T-helper 2 cell treated with Interferon-gamma antibody and Interleukin-4, amounts not matched to agents 5 μg/mL and 100 μg/mL, for 36 hours (primary cell): Measurements from ENCODE around the gene WDR37.
"Not testable (repeated sequence)": the region's sequence is repeated elsewhere in the genome, so short reads cannot be mapped to it uniquely, and the experiment has no call there.

Experiments used
- DNase-seq: peaks from one replicate; pipeline ENCODE4 v3.0.0; 2021; ENCODE audit warnings: low spot score
- H3K27ac Mint-ChIP-seq: one replicate; pipeline ENCODE4 v1.8.0; 2021; ENCODE audit warnings: mild to moderate bottlenecking, mixed read lengths
- H3K27me3 Mint-ChIP-seq: one replicate; pipeline ENCODE4 v1.8.0; 2021; ENCODE audit warnings: low read depth, mixed read lengths
- H3K36me3 Mint-ChIP-seq: one replicate; pipeline ENCODE4 v1.8.0; 2021; ENCODE audit warnings: low read depth, mixed read lengths
- H3K4me1 Mint-ChIP-seq: one replicate; pipeline ENCODE4 v1.8.0; 2021; ENCODE audit warnings: low read depth, mixed read lengths
- H3K4me3 Mint-ChIP-seq: one replicate; pipeline ENCODE4 v1.8.0; 2022; ENCODE audit warnings: mild to moderate bottlenecking, moderate library complexity, mixed read lengths
- H3K9me3 Mint-ChIP-seq: one replicate; pipeline ENCODE4 v1.8.0; 2021; ENCODE audit warnings: mixed read lengths

The WDR37 gene

DNA sequence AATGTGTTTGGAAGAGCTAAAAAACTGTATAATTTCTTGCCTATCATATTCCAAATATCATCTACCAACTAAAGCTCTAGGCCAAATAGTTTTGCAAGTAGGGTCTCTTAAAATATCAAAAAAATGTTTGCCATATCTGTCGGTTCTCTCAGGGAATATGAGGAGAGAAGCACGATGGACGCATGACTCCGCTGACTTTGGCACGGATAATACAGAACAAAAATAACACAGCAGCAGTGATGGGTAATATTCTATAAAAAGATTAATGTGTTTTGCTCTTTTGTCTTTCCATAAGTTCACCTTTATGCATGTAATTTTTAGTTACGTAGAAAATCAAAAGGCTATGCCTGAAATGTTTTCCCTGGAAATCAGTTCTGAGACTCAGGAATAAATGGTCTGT is 29.6 kb upstream of the WDR37 start:
- H3K27ac Mint-ChIP-seq = no peak overlapping the region
- DNase-seq = no peak
- H3K27me3 Mint-ChIP-seq = no peaks in the 10 kb centered on the region
- no peaks in the 10 kb centered on the region for H3K9me3 Mint-ChIP-seq
- no peaks in the 10 kb centered on the region for H3K4me1 Mint-ChIP-seq
- H3K4me3 Mint-ChIP-seq = no peak overlapping the region
- peaks cover 2% of the 10 kb centered on the region for H3K36me3 Mint-ChIP-seq

DNA sequence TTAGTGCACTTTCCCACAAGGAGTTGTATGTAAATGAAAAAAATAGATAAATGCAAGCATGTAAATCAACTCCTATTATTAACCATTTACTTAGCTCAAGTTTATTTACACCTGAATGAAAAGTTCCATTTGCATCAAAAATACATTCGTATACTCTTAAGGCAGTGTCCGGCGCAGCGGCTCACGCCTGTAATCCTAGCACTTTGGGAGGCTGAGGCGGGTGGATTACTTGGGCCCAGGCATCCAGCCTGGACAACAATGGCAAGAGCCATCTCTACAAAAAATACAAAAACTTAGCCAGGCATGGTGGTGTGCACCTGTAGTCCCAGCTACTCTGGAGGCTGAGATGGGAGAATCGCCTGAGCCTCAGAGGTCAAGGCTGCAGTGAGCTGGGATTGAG is 26.3 kb upstream of the WDR37 start:
- Mint-ChIP-seq H3K36me3 (peaks cover 2% of the 10 kb centered on the region), H3K9me3 (no peaks in the 10 kb centered on the region), H3K4me3 (no peak overlapping the region), H3K27me3 (no peaks in the 10 kb centered on the region), H3K4me1 (no peaks in the 10 kb centered on the region), H3K27ac (no peak overlapping the region)
- no peak for DNase-seq

DNA sequence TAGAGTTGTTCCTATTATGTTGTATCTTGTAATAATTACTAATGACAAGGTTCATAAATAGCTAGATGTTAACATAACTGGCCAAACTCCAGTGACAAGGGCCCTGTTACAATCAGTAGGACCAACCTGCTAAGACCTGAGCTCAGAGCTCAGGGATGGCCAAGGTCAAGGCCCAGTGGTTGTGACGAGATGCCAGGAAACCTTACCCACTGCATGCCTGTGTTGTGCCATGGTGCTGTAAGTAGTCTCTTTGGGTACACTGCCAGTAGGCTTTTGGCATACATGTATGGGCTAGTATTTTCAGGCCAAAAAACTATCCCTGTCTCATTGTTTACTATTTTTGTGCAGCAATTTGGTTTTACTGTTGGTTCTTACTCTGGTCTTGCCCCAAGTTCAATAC is 22.6 kb upstream of the WDR37 start:
- peaks cover 3% of the 10 kb centered on the region for H3K36me3 Mint-ChIP-seq
- no peaks in the 10 kb centered on the region for H3K27me3 Mint-ChIP-seq
- no peak overlapping the region for H3K4me3 Mint-ChIP-seq
- no peak for DNase-seq
- no peaks in the 10 kb centered on the region for H3K9me3 Mint-ChIP-seq
- peaks cover 1% of the 10 kb centered on the region for H3K4me1 Mint-ChIP-seq
- H3K27ac Mint-ChIP-seq = no peak overlapping the region

DNA sequence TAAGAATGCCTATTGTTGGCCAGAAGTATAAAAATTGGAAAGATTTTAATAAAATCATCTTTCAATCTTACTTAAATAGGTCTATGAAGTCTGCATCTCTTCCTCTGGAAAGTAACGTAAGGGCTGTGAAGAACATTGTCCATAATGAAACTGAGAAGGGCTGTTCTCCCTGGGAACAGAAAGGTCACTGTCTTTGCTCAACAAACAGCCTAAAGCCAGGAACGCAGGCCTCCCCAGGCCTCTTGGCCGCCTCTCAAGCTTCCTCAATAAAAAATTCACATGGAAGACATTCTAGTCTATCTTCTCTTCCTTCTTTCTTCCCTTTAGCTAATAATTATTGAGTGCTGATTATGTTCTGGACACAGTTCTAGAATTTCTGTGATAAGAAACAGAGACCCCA is 21.4 kb upstream of the WDR37 start:
- Mint-ChIP-seq H3K36me3 (peaks cover 3% of the 10 kb centered on the region), H3K27ac (no peak overlapping the region), H3K27me3 (no peaks in the 10 kb centered on the region), H3K4me1 (peaks cover 1% of the 10 kb centered on the region), H3K9me3 (no peaks in the 10 kb centered on the region), H3K4me3 (no peak overlapping the region)
- DNase-seq = no peak

DNA sequence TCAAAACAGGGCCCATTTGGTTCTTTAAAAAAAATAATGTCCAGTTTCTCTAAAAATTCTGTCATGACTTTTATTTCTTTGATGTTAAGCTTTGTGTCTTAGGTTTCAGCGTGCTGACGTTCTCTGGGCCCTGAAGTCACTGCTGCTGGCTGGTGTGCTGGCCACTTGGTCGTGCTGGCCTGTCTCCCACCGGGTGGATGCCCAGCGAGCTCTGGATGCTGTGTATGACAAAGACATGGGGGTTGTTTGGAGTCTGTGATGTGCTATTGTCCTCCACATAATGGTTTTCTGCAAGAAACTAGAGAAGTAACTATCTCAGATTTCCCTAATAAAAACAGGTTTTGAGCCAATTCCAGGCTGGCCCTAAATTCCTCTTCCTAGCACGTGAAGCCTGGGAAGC is 21.0 kb upstream of the WDR37 start:
- DNase-seq = no peak
- H3K36me3 Mint-ChIP-seq = peaks cover 5% of the 10 kb centered on the region
- H3K27me3 Mint-ChIP-seq = no peaks in the 10 kb centered on the region

DNA sequence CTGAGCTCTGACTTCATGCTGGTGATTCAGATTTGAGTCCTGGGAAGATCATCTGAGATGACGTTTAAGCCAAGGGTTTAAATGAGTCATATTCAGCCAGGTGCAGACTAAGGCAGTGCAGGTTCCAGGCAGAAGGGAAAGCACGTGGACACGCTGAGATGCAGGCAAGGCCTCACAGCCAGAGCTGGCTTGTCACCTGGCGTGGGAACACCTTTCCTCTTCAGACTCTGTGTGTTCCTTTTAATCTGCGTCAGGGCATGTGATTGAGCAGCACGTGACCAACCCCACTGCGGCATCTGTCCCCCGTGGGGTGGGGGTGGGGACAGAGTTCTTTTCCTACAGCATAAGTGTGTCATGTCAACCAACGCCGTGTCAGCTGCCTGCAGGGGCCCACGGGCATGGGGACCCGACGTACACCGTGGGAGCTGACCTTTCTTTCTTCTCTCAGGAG is 19.8 kb upstream of the WDR37 start:
- H3K4me1 Mint-ChIP-seq = peaks cover 3% of the 10 kb centered on the region
- H3K36me3 Mint-ChIP-seq = peaks cover 11% of the 10 kb centered on the region

More for the DNA sequence above, 21.0 kb upstream of the WDR37 start:
- no peaks in the 10 kb centered on the region for H3K9me3 Mint-ChIP-seq
- H3K4me3 Mint-ChIP-seq = no peak overlapping the region
- H3K27ac Mint-ChIP-seq = no peak overlapping the region
- H3K4me1 Mint-ChIP-seq = peaks cover 1% of the 10 kb centered on the region

DNA sequence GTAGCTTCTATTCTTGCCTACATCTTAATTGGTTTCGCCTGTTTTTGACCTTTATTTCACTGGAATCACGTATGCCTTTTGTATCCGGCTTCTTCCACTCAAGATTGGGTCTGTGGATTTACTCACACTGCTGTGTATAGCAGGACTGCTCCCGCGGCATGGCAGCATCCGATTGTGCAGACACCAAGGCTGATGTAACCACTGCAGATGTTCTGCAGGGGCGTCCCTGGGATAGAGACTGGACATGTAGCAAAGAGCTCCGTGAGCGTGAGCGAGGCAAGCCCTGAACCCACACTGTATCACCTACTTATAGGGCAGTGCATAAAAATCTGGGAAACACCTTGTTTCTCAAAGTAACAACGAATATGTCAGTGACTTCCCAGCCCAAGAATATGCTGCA is 19.1 kb upstream of the WDR37 start:
- Mint-ChIP-seq H3K27me3 (no peaks in the 10 kb centered on the region), H3K4me1 (peaks cover 3% of the 10 kb centered on the region), H3K36me3 (peaks cover 15% of the 10 kb centered on the region), H3K27ac (no peak overlapping the region), H3K4me3 (no peak overlapping the region), H3K9me3 (no peaks in the 10 kb centered on the region)
- DNase-seq = no peak

More for the DNA sequence above, 19.8 kb upstream of the WDR37 start:
- no peak for DNase-seq
- H3K27me3 Mint-ChIP-seq = no peaks in the 10 kb centered on the region
- H3K9me3 Mint-ChIP-seq = no peaks in the 10 kb centered on the region
- H3K27ac Mint-ChIP-seq = no peak overlapping the region
- H3K4me3 Mint-ChIP-seq = no peak overlapping the region

DNA sequence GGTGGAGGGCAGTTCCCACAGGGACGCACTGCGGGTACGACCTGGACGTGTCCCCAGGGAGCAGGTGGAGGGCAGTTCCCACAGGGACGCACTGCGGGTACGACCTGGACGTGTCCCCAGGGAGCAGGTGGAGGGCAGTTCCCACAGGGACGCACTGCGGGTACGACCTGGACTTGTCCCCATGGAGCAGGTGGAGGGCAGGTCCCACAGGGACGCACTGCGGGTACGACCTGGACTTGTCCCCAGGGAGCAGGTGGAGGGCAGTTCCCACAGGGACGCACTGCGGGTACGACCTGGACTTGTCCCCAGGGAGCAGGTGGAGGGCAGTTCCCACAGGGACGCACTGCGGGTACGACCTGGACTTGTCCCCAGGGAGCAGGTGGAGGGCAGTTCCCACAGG is 17.4 kb upstream of the WDR37 start:
- peaks cover 11% of the 10 kb centered on the region for H3K4me1 Mint-ChIP-seq
- not testable (repeated sequence) for H3K4me3 Mint-ChIP-seq, H3K9me3 Mint-ChIP-seq, H3K27ac Mint-ChIP-seq, H3K27me3 Mint-ChIP-seq, DNase-seq
- peaks cover 28% of the 10 kb centered on the region for H3K36me3 Mint-ChIP-seq

DNA sequence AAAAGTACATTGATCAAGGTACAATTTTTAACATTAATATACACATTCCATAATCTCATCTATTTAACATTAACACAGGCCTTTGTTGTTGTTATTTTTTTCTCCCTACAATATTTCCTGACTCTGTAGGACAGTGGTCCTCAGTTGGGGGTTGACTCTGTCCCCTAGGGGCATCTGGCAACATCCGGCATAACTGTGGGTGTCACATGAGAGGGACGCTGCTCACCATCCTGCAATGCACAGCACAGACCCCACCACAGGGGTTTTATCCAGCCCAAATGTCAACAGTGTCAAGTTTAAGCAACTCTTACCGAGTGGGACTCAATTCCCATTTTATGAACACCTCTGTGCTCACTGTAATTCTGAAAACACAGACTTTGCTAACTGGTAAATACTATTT is 16.1 kb upstream of the WDR37 start:
- no peak overlapping the region for H3K27ac Mint-ChIP-seq
- no peak overlapping the region for H3K4me3 Mint-ChIP-seq
- H3K9me3 Mint-ChIP-seq = no peaks in the 10 kb centered on the region
- H3K4me1 Mint-ChIP-seq = peaks cover 24% of the 10 kb centered on the region
- DNase-seq = no peak
- no peaks in the 10 kb centered on the region for H3K27me3 Mint-ChIP-seq
- H3K36me3 Mint-ChIP-seq = peaks cover 39% of the 10 kb centered on the region

DNA sequence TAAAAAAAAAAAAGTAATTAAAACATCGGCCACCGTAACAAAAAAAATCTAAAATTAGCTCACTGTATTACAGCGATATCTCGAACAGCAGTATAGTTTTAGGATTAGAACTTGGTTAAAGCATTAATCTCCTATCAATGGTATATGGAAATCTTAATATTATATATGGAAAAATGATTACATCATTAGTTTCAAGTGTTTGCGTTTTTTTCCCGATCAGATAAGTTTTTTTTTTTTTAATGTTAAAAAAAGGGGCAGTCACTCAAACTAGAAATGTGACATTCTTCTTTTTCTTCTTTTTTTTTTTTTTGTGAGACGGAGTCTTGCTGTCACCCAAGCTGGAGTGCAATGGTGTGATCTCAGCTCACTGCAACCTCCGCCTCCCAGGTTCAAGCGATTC is 14.7 kb upstream of the WDR37 start:
- no peaks in the 10 kb centered on the region for H3K9me3 Mint-ChIP-seq
- H3K4me3 Mint-ChIP-seq = no peak overlapping the region
- H3K27ac Mint-ChIP-seq = no peak overlapping the region
- no peaks in the 10 kb centered on the region for H3K27me3 Mint-ChIP-seq
- H3K4me1 Mint-ChIP-seq = peaks cover 33% of the 10 kb centered on the region
- H3K36me3 Mint-ChIP-seq = peaks cover 46% of the 10 kb centered on the region
- DNase-seq = no peak

DNA sequence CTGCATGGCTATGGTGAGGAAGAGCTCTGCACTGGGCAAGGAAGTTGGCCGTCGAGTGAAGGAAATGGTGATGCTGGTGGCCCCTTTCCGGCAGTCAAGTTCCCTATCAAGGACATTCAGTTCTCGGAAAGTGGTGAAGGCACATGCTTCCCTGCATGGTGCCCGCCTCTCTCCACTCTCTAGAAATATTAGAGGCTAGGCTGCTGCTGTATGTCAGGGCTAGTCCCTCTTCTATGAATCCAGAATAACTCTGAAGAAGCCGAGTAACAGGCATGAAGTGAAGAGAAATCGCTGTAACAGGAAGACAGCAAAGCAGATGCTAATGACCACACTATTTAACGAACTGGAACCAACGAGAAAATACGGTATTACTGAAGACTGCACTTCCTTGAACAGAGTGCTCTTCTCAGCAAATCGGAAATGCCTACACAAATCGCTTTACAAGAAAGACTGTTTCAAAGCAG is 12.6 kb upstream of the WDR37 start:
- H3K27ac Mint-ChIP-seq = peak overlapping the region; percentile 89
- no peak for DNase-seq
- no peaks in the 10 kb centered on the region for H3K27me3 Mint-ChIP-seq
- H3K36me3 Mint-ChIP-seq = peaks cover 53% of the 10 kb centered on the region
- H3K4me3 Mint-ChIP-seq = peak overlapping the region; percentile 77
- no peaks in the 10 kb centered on the region for H3K9me3 Mint-ChIP-seq
- H3K4me1 Mint-ChIP-seq = peaks cover 39% of the 10 kb centered on the region

DNA sequence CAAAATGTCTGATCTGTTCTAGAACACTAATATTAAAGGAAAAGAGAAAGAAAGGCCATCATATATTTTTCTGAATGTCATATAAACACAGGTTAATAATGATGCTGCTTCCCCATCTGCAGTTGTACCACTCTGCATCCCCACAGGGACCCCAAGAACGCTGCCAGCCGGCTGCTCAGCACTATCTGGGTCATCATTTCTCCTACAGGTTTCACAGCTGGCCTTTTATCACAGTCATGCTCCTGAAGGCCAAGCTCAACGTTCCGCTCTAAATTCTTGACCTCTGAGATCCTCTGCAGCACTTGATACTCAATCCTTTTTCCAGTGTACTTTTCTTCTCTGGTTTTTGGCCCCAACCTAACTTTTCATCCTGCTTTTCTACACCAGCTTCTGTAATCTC is 12.0 kb upstream of the WDR37 start:
- peak overlapping the region; percentile 89 for H3K27ac Mint-ChIP-seq
- peak overlapping the region; percentile 77 for H3K4me3 Mint-ChIP-seq
- H3K9me3 Mint-ChIP-seq = no peaks in the 10 kb centered on the region
- peaks cover 53% of the 10 kb centered on the region for H3K36me3 Mint-ChIP-seq
- H3K27me3 Mint-ChIP-seq = no peaks in the 10 kb centered on the region
- no peak for DNase-seq
- H3K4me1 Mint-ChIP-seq = peaks cover 39% of the 10 kb centered on the region

DNA sequence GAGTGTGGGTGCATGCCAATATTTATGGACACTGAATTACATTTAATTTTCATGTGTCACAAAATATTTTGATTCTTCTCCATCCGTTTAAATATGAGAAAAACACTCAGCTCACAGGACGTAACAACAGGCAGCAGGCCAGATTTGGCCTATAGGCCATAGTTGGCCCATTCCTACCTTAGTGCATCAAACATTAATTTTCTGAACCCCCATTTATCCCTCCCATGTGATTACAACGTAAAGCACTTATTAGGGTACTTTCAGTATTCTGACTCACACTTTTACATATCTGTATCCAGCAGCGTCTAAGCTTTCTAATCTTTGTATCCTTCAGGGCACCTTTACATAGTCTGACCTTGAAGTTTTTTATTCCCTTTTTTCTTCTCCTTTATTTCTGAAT is 11.2 kb upstream of the WDR37 start:
- peaks cover 53% of the 10 kb centered on the region for H3K36me3 Mint-ChIP-seq

DNA sequence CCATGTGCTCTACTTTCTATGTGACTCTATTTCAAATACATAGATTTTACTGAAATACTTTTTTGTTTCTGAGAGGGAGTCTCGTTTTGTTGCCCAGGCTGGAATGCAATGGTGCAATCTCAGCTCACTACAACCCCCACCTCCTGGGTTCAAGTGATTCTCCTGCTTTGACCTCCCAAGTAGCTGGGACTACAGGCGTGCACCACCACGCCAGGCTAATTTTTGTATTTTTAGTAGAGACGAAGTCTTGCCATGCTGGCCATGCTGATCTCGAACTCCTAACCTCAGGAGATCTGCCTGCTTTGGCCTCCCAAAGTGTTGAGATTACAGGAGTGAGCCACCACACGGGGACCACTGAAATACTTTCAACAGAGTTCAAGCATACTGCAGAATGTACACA is 10.8 kb upstream of the WDR37 start:
- Mint-ChIP-seq H3K27ac (peak overlapping the region; percentile 89), H3K9me3 (no peaks in the 10 kb centered on the region), H3K4me3 (peak overlapping the region; percentile 77), H3K4me1 (peaks cover 40% of the 10 kb centered on the region), H3K27me3 (no peaks in the 10 kb centered on the region), H3K36me3 (peaks cover 50% of the 10 kb centered on the region)
- no peak for DNase-seq

More for the DNA sequence above, 11.2 kb upstream of the WDR37 start:
- H3K4me3 Mint-ChIP-seq = peak overlapping the region; percentile 77
- H3K27me3 Mint-ChIP-seq = no peaks in the 10 kb centered on the region
- H3K9me3 Mint-ChIP-seq = no peaks in the 10 kb centered on the region
- H3K4me1 Mint-ChIP-seq = peaks cover 39% of the 10 kb centered on the region
- DNase-seq = no peak
- H3K27ac Mint-ChIP-seq = peak overlapping the region; percentile 89

DNA sequence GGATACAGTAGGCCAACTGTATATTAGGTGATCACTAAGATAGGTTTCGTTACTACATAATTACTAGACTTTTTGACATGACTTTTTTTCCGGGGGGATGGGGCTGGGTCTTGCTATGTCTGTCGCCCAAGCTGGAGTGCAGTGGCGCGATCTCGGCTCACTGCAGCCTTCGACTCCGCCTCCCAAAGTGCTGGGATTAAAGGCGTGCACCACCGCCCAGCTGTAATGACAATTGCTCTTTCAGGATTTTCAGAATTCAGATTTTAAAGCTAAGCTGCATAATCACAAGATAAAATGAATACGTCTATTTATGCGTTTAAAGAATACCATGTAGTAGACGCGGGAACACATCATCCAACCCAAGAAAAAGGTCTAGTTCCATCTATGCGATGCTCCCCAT is 8.2 kb upstream of the WDR37 start:
- Mint-ChIP-seq H3K27me3 (no peaks in the 10 kb centered on the region), H3K9me3 (no peaks in the 10 kb centered on the region), H3K4me3 (peak overlapping the region; percentile 98), H3K36me3 (peaks cover 57% of the 10 kb centered on the region), H3K4me1 (peaks cover 57% of the 10 kb centered on the region), H3K27ac (peak overlapping the region; percentile 95)
- DNase-seq = no peak
